Sigmoid colon (tissue), 4 donors: ENCODE data around the gene FAM3D.

Source experiments
- EP300 ChIP-seq, 4 donors: sonication (generic); formaldehyde crosslinking; IDR thresholded peaks; one replicate each; pipeline ENCODE4 v1.6.1; 2017; ENCODE audit warnings: antibody characterized with exemption in 4 of 4
- POLR2A ChIP-seq, 2 donors: fragments of 450-650 bp; IDR thresholded peaks; one replicate each; pipeline ENCODE4 v1.6.1; 2016; ENCODE audit warnings: antibody characterized with exemption in 2 of 2, mild to moderate bottlenecking in 2 of 2, moderate library complexity in 2 of 2
- POLR2AphosphoS5 ChIP-seq, 4 donors: sonication (generic); formaldehyde crosslinking; IDR thresholded peaks; one replicate each; pipeline ENCODE4 v1.6.1; 2017; ENCODE audit warnings: antibody characterized with exemption in 4 of 4
- TF ChIP-seq, protein P1 (sequence below), 4 experiments: fragments of 450-650 bp in 3 of 4; fragments of 200-600 bp in 1 of 4; IDR thresholded peaks; one replicate each; pipeline ENCODE4 v1.5.1; 2016 to 2019; ENCODE audit warnings: antibody characterized with exemption in 4 of 4, mild to moderate bottlenecking in 3 of 4, moderate library complexity in 2 of 4

DNA sequence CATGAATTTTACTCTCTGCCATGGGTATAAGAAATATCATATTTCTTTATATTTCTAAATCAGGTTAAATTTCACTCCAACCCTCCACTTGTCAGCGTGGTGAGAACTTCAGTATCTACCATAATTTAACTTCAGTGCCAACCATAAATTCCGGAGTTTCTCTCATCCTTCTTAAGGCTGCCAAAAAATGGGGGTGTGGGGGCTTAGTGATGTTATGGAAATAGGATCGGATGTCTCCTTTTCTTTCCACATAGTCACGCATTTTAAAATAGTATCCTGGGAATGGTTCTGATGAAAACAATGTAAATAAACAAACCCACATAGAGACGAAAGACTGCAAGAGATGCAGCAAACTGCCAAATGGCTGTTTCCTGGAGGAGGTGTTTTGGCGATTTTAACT lies 12.9 kb upstream of the FAM3D start:
- TF ChIP-seq POLR2A (IDR thresholded peaks at IDR 0.05) (no peak), EP300 (IDR thresholded peaks at IDR 0.05) (no peak), POLR2AphosphoS5 (IDR thresholded peaks at IDR 0.05) (no peak)
- TF ChIP-seq, protein P1, sequence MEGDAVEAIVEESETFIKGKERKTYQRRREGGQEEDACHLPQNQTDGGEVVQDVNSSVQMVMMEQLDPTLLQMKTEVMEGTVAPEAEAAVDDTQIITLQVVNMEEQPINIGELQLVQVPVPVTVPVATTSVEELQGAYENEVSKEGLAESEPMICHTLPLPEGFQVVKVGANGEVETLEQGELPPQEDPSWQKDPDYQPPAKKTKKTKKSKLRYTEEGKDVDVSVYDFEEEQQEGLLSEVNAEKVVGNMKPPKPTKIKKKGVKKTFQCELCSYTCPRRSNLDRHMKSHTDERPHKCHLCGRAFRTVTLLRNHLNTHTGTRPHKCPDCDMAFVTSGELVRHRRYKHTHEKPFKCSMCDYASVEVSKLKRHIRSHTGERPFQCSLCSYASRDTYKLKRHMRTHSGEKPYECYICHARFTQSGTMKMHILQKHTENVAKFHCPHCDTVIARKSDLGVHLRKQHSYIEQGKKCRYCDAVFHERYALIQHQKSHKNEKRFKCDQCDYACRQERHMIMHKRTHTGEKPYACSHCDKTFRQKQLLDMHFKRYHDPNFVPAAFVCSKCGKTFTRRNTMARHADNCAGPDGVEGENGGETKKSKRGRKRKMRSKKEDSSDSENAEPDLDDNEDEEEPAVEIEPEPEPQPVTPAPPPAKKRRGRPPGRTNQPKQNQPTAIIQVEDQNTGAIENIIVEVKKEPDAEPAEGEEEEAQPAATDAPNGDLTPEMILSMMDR (IDR thresholded peaks at IDR 0.05), result no peak
